Muscle of leg (tissue), 11 donors: Measurements from ENCODE around the gene IFTAP. TPM values are rescaled to one million over a fixed set of nuclear protein-coding genes. Genes with fewer than 3 reads are reported as not detected.
"Not testable (repeated sequence)": the region's sequence is repeated elsewhere in the genome, so short reads cannot be mapped to it uniquely, and the experiment has no call there.

Experiments
- DNase-seq: peaks from one replicate; pipeline ENCODE4 v3.0.0; 2013
- H3K27ac ChIP-seq: one replicate; pipeline ENCODE4 v1.5.1; 2013; ENCODE audit warnings: mild to moderate bottlenecking, low read length, control low read depth
- H3K27me3 ChIP-seq: one replicate; pipeline ENCODE4 v1.6.1; 2013; ENCODE audit warnings: low read length; ENCODE audit not compliant: control insufficient read depth, insufficient read depth
- H3K36me3 ChIP-seq: one replicate; pipeline ENCODE4 v1.6.1; 2013; ENCODE audit warnings: low read length; ENCODE audit not compliant: control insufficient read depth, insufficient read depth
- H3K4me1 ChIP-seq: one replicate; pipeline ENCODE4 v1.6.1; 2013; ENCODE audit warnings: low read length; ENCODE audit not compliant: control insufficient read depth, insufficient read depth
- H3K4me3 ChIP-seq: one replicate; pipeline ENCODE4 v1.5.1; 2013; ENCODE audit warnings: low read length, control low read depth
- H3K9me3 ChIP-seq: replicated peaks from 2 replicates; pipeline ENCODE4 v1.6.1; 2013; ENCODE audit warnings: low read depth, low read length; ENCODE audit not compliant: control insufficient read depth
- WGBS: methylation state at CpG from one replicate; pipeline ENCODE4 v1.1.5; 2013; ENCODE audit warnings: missing lambda C conversion rate; ENCODE audit not compliant: insufficient coverage; 5-methylcytosine and 5-hydroxymethylcytosine counted together
- polyA plus RNA-seq, 8 donors: library from polyadenylated mRNA; unstranded; fragments of 120-200 nt; gene quantifications; one replicate each; pipeline versions ENCODE4 v1.2.1 to v1.2.3, GENCODE V29; 2013; ENCODE audit warnings: inconsistent platforms in 1 of 8, low replicate concordance in 1 of 8; ENCODE audit not compliant: insufficient read length in 8 of 8, insufficient read depth in 1 of 8
- total RNA-seq: library from RNA; stranded (reverse); fragments of 120-200 nt; gene quantifications from one replicate; pipeline ENCODE4 v1.2.4, GENCODE V29; 2013

The IFTAP gene
- total and polyA plus RNA-seq, 9 donors: 40.3 to 57.4 (median 42.1) TPM

- WGBS: 41% methylated on average over 4 of the region's 4 CpGs
- no peak overlapping the region for H3K4me3 ChIP-seq
- peaks cover 2% of the 10 kb centered on the region for H3K36me3 ChIP-seq
- peaks cover 2% of the 10 kb centered on the region for H3K4me1 ChIP-seq
- H3K27me3 ChIP-seq: no peaks in the 10 kb centered on the region
- no peak for DNase-seq
- H3K9me3 ChIP-seq: no peaks in the 10 kb centered on the region
- H3K27ac ChIP-seq: no peak overlapping the region
Observed at GRCh38 chr11:36628765-36629244, 34.5 kb downstream of the IFTAP start.

GRCh38 chr11:36631774-36632173 lies 37.5 kb downstream of the IFTAP start:
- WGBS: no CpG with 5 or more reads among the region's 2 CpGs

GRCh38 chr11:36635066-36635862 lies 41.0 kb downstream of the IFTAP start:
- peaks cover 3% of the 10 kb centered on the region for H3K36me3 ChIP-seq
- no peak for DNase-seq
- no peaks in the 10 kb centered on the region for H3K9me3 ChIP-seq
- WGBS: no CpG with 5 or more reads among the region's 4 CpGs
- no peaks in the 10 kb centered on the region for H3K27me3 ChIP-seq
- H3K27ac ChIP-seq: no peak overlapping the region
- H3K4me1 ChIP-seq: no peaks in the 10 kb centered on the region
- H3K4me3 ChIP-seq: no peak overlapping the region

More at GRCh38 chr11:36631774-36632173, 37.5 kb downstream of the IFTAP start:
- H3K9me3 ChIP-seq: no peaks in the 10 kb centered on the region
- H3K27me3 ChIP-seq: no peaks in the 10 kb centered on the region
- H3K4me1 ChIP-seq: peaks cover 2% of the 10 kb centered on the region
- DNase-seq: no peak
- H3K36me3 ChIP-seq: no peaks in the 10 kb centered on the region
- H3K4me3 ChIP-seq: no peak overlapping the region
- H3K27ac ChIP-seq: no peak overlapping the region

GRCh38 chr11:36638556-36638955 lies 44.3 kb downstream of the IFTAP start:
- peaks cover 3% of the 10 kb centered on the region for H3K36me3 ChIP-seq
- no peak for DNase-seq
- no peaks in the 10 kb centered on the region for H3K9me3 ChIP-seq
- no peak overlapping the region for H3K4me3 ChIP-seq
- H3K27me3 ChIP-seq: no peaks in the 10 kb centered on the region
- WGBS: 100% methylated on average over 1 of the region's 2 CpGs
- H3K4me1 ChIP-seq: no peaks in the 10 kb centered on the region
- H3K27ac ChIP-seq: no peak overlapping the region

- Histone ChIP-seq H3K4me1 (no peaks in the 10 kb centered on the region), H3K27me3 (no peaks in the 10 kb centered on the region), H3K9me3 (no peaks in the 10 kb centered on the region), H3K4me3 (no peak overlapping the region), H3K27ac (no peak overlapping the region), H3K36me3 (peaks cover 5% of the 10 kb centered on the region)
- DNase-seq: no peak
- WGBS: 59% methylated on average over 2 of the region's 6 CpGs
Observed at GRCh38 chr11:36657610-36658267, 63.4 kb downstream of the IFTAP start.

GRCh38 chr11:36661359-36661758 lies 67.1 kb downstream of the IFTAP start:
- DNase-seq, H3K27ac ChIP-seq, H3K36me3 ChIP-seq, H3K9me3 ChIP-seq, H3K4me3 ChIP-seq, H3K4me1 ChIP-seq, H3K27me3 ChIP-seq: not testable (repeated sequence)
- WGBS: 100% methylated on average over 1 of the region's 2 CpGs

GRCh38 chr11:36672815-36673450 lies 78.6 kb downstream of the IFTAP start:
- no peaks in the 10 kb centered on the region for H3K27me3 ChIP-seq
- H3K36me3 ChIP-seq: no peaks in the 10 kb centered on the region
- 90% methylated on average over 2 of the region's 5 CpGs for WGBS
- H3K9me3 ChIP-seq: peaks cover 9% of the 10 kb centered on the region
- DNase-seq: peak; percentile 8
- no peak overlapping the region for H3K27ac ChIP-seq
- H3K4me1 ChIP-seq: no peaks in the 10 kb centered on the region
- H3K4me3 ChIP-seq: no peak overlapping the region

- WGBS: no CpG with 5 or more reads among the region's 6 CpGs
- not testable (repeated sequence) for DNase-seq, H3K36me3 ChIP-seq, H3K27ac ChIP-seq, H3K27me3 ChIP-seq, H3K9me3 ChIP-seq, H3K4me1 ChIP-seq, H3K4me3 ChIP-seq
Observed at GRCh38 chr11:36679547-36679946, 85.2 kb downstream of the IFTAP start.

GRCh38 chr11:36683818-36684217 lies 89.5 kb downstream of the IFTAP start:
- H3K36me3 ChIP-seq: no peaks in the 10 kb centered on the region
- no peak for DNase-seq
- WGBS: no CpG with 5 or more reads among the region's 1 CpG
- H3K27me3 ChIP-seq: no peaks in the 10 kb centered on the region
- H3K27ac ChIP-seq: no peak overlapping the region
- no peaks in the 10 kb centered on the region for H3K9me3 ChIP-seq
- no peaks in the 10 kb centered on the region for H3K4me1 ChIP-seq
- no peak overlapping the region for H3K4me3 ChIP-seq
